22Rv1 (cell line): ENCODE measurements around the gene CELSR3.

Source experiments
- CTCF ChIP-seq: fragments of 450-650 bp; IDR thresholded peaks from 2 replicates; pipeline ENCODE4 v1.5.1; 2017; ENCODE audit warnings: mild to moderate bottlenecking
- ZFX ChIP-seq: fragments of 450-650 bp; IDR thresholded peaks from 2 replicates; pipeline ENCODE4 v1.6.1; 2017; ENCODE audit warnings: antibody characterized with exemption, borderline replicate concordance

GRCh38 chr3:48592519-48593087 is 70.1 kb downstream of the CELSR3 start:
- TF ChIP-seq CTCF (no peak), ZFX (no peak)
